A549 (cell line): ENCODE results near the gene TCAP.

Experiments used
- CTCF ChIP-seq: fragments of >200 bp; sonication (Bioruptor Twin); formaldehyde crosslinking; IDR thresholded peaks from 3 replicates; pipeline ENCODE4 v1.5.1; 2016
- EP300 ChIP-seq, 2 experiments: fragments of >200 bp; sonication (Bioruptor Twin); formaldehyde crosslinking; IDR thresholded peaks; 2 replicates in 1 of 2; 3 replicates in 1 of 2; pipeline ENCODE4 v1.6.1; 2016 to 2017
- JUNB ChIP-seq: fragments of >200 bp; sonication (Bioruptor Twin); formaldehyde crosslinking; IDR thresholded peaks from 2 replicates; pipeline ENCODE4 v1.6.1; 2016
- ZFP36 ChIP-seq: fragments of 450-650 bp; IDR thresholded peaks from 2 replicates; pipeline ENCODE4 v1.6.1; 2014; ENCODE audit warnings: borderline replicate concordance; ENCODE audit not compliant: partially characterized antibody

GRCh38 chr17:39711851-39712250 lies 46.7 kb downstream of the TCAP start:
- TF ChIP-seq CTCF (no peak), JUNB (no peak), ZFP36 (no peak), EP300 (IDR thresholded peaks at IDR 0.05) (no peak)
